ENCODE results near the gene PSMC4. TPM values are rescaled to one million over a fixed set of nuclear protein-coding genes. Genes with fewer than 3 reads are reported as not detected.

The PSMC4 gene
- total RNA-seq: 122 and 146 TPM in 2 replicates

GRCh38 chr19:39970675-39971379, at the start of gene PSMC4:
PSMC4 (plus strand) TSS chr19:39971165; CDS start chr19:39971203, 38 bp downstream.

GRCh38 chr19:39934584-39935363, 36.2 kb upstream of the PSMC4 start, which contains the start of gene FCGBP:
FCGBP (minus strand) TSS chr19:39934634.

GRCh38 chr19:39996811-39997637, 26.1 kb downstream of the PSMC4 start, which contains the start of gene ZNF546:
ZNF546 (plus strand) TSS chr19:39997060; CDS start chr19:39998327, 1,267 bp downstream.

Other genes with a start within 250 kb of the PSMC4 start
- gene CLC, start 233.1 kb upstream of the PSMC4 start, total RNA-seq: not detected in 2 replicates
- gene LEUTX, start 192.3 kb upstream of the PSMC4 start, total RNA-seq: not detected in 2 replicates
- gene DYRK1B, start 137.0 kb upstream of the PSMC4 start, total RNA-seq: 22.6 and 28.1 TPM in 2 replicates
- 158 and 163 TPM in 2 replicates for gene FBL, start 124.8 kb upstream of the PSMC4 start, total RNA-seq
- under 0.01 TPM in 1 of 2 replicates, not detected in the other for gene FCGBP, start 36.5 kb upstream of the PSMC4 start, total RNA-seq
- gene ZNF546, start 25.9 kb downstream of the PSMC4 start, total RNA-seq: 3.3 and 4.9 TPM in 2 replicates
- 11.1 and 15.1 TPM in 2 replicates for gene ZNF780B, start 85.1 kb downstream of the PSMC4 start, total RNA-seq
- gene ZNF780A, start 119.8 kb downstream of the PSMC4 start, total RNA-seq: 6.2 and 14.8 TPM in 2 replicates
- gene MAP3K10, start 220.3 kb downstream of the PSMC4 start, total RNA-seq: 8.5 and 8.7 TPM in 2 replicates
- gene TTC9B, start 247.2 kb downstream of the PSMC4 start, total RNA-seq: not detected in 2 replicates